ENCODE results near the gene TBC1D10B.

Gene TBC1D10B

GRCh38 chr16:30377050-30377811, 6.9 kb upstream of the TBC1D10B start:
- Histone ChIP-seq H3K4me3 (ENCODE audit: low read length) (peak overlapping the region; percentile 67), H3K36me3 (ENCODE audit: control insufficient read depth, insufficient read depth, low read length) (no peaks in the 10 kb centered on the region), H3K9me3 (ENCODE audit: control insufficient read depth, low read length) (no peaks in the 10 kb centered on the region), H3K27me3 (ENCODE audit: control insufficient read depth, insufficient read depth, low read length) (no peaks in the 10 kb centered on the region), H3K4me1 (ENCODE audit: control insufficient read depth, insufficient read depth, low read length) (peaks cover 10% of the 10 kb centered on the region), H3K9ac (ENCODE audit: low read length) (peak overlapping the region; percentile 96)

- H3K4me1 ChIP-seq (ENCODE audit: control insufficient read depth, insufficient read depth, low read length): peaks cover 13% of the 10 kb centered on the region
- no peaks in the 10 kb centered on the region for H3K36me3 ChIP-seq (ENCODE audit: control insufficient read depth, insufficient read depth, low read length)
- H3K4me3 ChIP-seq (ENCODE audit: low read length): no peak overlapping the region
Observed at GRCh38 chr16:30376461-30376902, 6.2 kb upstream of the TBC1D10B start.

GRCh38 chr16:30375864-30376263, 5.6 kb upstream of the TBC1D10B start:
- Histone ChIP-seq H3K36me3 (ENCODE audit: control insufficient read depth, insufficient read depth, low read length) (no peaks in the 10 kb centered on the region), H3K4me3 (ENCODE audit: low read length) (no peak overlapping the region), H3K9ac (ENCODE audit: low read length) (no peak overlapping the region), H3K9me3 (ENCODE audit: control insufficient read depth, low read length) (no peaks in the 10 kb centered on the region), H3K27me3 (ENCODE audit: control insufficient read depth, insufficient read depth, low read length) (no peaks in the 10 kb centered on the region), H3K4me1 (ENCODE audit: control insufficient read depth, insufficient read depth, low read length) (peaks cover 20% of the 10 kb centered on the region)

More at GRCh38 chr16:30376461-30376902, 6.2 kb upstream of the TBC1D10B start:
- H3K9ac ChIP-seq (ENCODE audit: low read length): no peak overlapping the region
- no peaks in the 10 kb centered on the region for H3K27me3 ChIP-seq (ENCODE audit: control insufficient read depth, insufficient read depth, low read length)
- H3K9me3 ChIP-seq (ENCODE audit: control insufficient read depth, low read length): no peaks in the 10 kb centered on the region

GRCh38 chr16:30374538-30374937, 4.2 kb upstream of the TBC1D10B start, which contains the start of gene MYL11:
Gene MYL11 (plus strand): TSS chr16:30374802. CDS start chr16:30374858, 56 bp downstream.
- Histone ChIP-seq H3K4me1 (ENCODE audit: control insufficient read depth, insufficient read depth, low read length) (peaks cover 20% of the 10 kb centered on the region), H3K27me3 (ENCODE audit: control insufficient read depth, insufficient read depth, low read length) (no peaks in the 10 kb centered on the region), H3K4me3 (ENCODE audit: low read length) (no peak within 1 kb of the TSS), H3K9me3 (ENCODE audit: control insufficient read depth, low read length) (no peaks in the 10 kb centered on the region), H3K36me3 (ENCODE audit: control insufficient read depth, insufficient read depth, low read length) (no peaks in the 10 kb centered on the region), H3K9ac (ENCODE audit: low read length) (no peak within 1 kb of the TSS)

GRCh38 chr16:30372725-30373124, 2.4 kb upstream of the TBC1D10B start:
- Histone ChIP-seq H3K9ac (ENCODE audit: low read length) (no peak overlapping the region), H3K36me3 (ENCODE audit: control insufficient read depth, insufficient read depth, low read length) (no peaks in the 10 kb centered on the region), H3K4me1 (ENCODE audit: control insufficient read depth, insufficient read depth, low read length) (peaks cover 23% of the 10 kb centered on the region), H3K9me3 (ENCODE audit: control insufficient read depth, low read length) (no peaks in the 10 kb centered on the region), H3K4me3 (ENCODE audit: low read length) (no peak overlapping the region), H3K27me3 (ENCODE audit: control insufficient read depth, insufficient read depth, low read length) (no peaks in the 10 kb centered on the region)

GRCh38 chr16:30372038-30372712, 1.9 kb upstream of the TBC1D10B start:
- Histone ChIP-seq H3K4me3 (ENCODE audit: low read length) (no peak overlapping the region), H3K27me3 (ENCODE audit: control insufficient read depth, insufficient read depth, low read length) (no peaks in the 10 kb centered on the region), H3K9me3 (ENCODE audit: control insufficient read depth, low read length) (no peaks in the 10 kb centered on the region), H3K36me3 (ENCODE audit: control insufficient read depth, insufficient read depth, low read length) (no peaks in the 10 kb centered on the region), H3K9ac (ENCODE audit: low read length) (no peak overlapping the region), H3K4me1 (ENCODE audit: control insufficient read depth, insufficient read depth, low read length) (peaks cover 25% of the 10 kb centered on the region)

GRCh38 chr16:30371248-30371816, 1.0 kb upstream of the TBC1D10B start:
- Histone ChIP-seq H3K27me3 (ENCODE audit: control insufficient read depth, insufficient read depth, low read length) (no peaks in the 10 kb centered on the region), H3K9ac (ENCODE audit: low read length) (peak overlapping the region; percentile 78), H3K36me3 (ENCODE audit: control insufficient read depth, insufficient read depth, low read length) (no peaks in the 10 kb centered on the region), H3K4me3 (ENCODE audit: low read length) (peak overlapping the region; percentile 22), H3K4me1 (ENCODE audit: control insufficient read depth, insufficient read depth, low read length) (peaks cover 24% of the 10 kb centered on the region), H3K9me3 (ENCODE audit: control insufficient read depth, low read length) (no peaks in the 10 kb centered on the region)

- Histone ChIP-seq H3K9ac (ENCODE audit: low read length) (peak overlapping the region; percentile 79), H3K9me3 (ENCODE audit: control insufficient read depth, low read length) (no peaks in the 10 kb centered on the region), H3K4me1 (ENCODE audit: control insufficient read depth, insufficient read depth, low read length) (peaks cover 24% of the 10 kb centered on the region), H3K4me3 (ENCODE audit: low read length) (no peak overlapping the region), H3K27me3 (ENCODE audit: control insufficient read depth, insufficient read depth, low read length) (no peaks in the 10 kb centered on the region), H3K36me3 (ENCODE audit: control insufficient read depth, insufficient read depth, low read length) (no peaks in the 10 kb centered on the region)
Observed at GRCh38 chr16:30369938-30370455, 297 bp downstream of the TBC1D10B start.

- H3K4me3 ChIP-seq (ENCODE audit: low read length): peak overlapping the region; percentile 17
- peak overlapping the region; percentile 79 for H3K9ac ChIP-seq (ENCODE audit: low read length)
- H3K27me3 ChIP-seq (ENCODE audit: control insufficient read depth, insufficient read depth, low read length): no peaks in the 10 kb centered on the region
- H3K36me3 ChIP-seq (ENCODE audit: control insufficient read depth, insufficient read depth, low read length): no peaks in the 10 kb centered on the region
- H3K4me1 ChIP-seq (ENCODE audit: control insufficient read depth, insufficient read depth, low read length): peaks cover 24% of the 10 kb centered on the region
- H3K9me3 ChIP-seq (ENCODE audit: control insufficient read depth, low read length): no peaks in the 10 kb centered on the region
Observed at GRCh38 chr16:30369091-30369937, 980 bp downstream of the TBC1D10B start.

GRCh38 chr16:30368792-30369090, 1.6 kb downstream of the TBC1D10B start:
- no peaks in the 10 kb centered on the region for H3K9me3 ChIP-seq (ENCODE audit: control insufficient read depth, low read length)
- no peaks in the 10 kb centered on the region for H3K36me3 ChIP-seq (ENCODE audit: control insufficient read depth, insufficient read depth, low read length)
- H3K27me3 ChIP-seq (ENCODE audit: control insufficient read depth, insufficient read depth, low read length): no peaks in the 10 kb centered on the region
- H3K4me1 ChIP-seq (ENCODE audit: control insufficient read depth, insufficient read depth, low read length): peaks cover 24% of the 10 kb centered on the region
- H3K9ac ChIP-seq (ENCODE audit: low read length): peak overlapping the region; percentile 79
- peak overlapping the region; percentile 17 for H3K4me3 ChIP-seq (ENCODE audit: low read length)

- peaks cover 24% of the 10 kb centered on the region for H3K4me1 ChIP-seq (ENCODE audit: control insufficient read depth, insufficient read depth, low read length)
- peak overlapping the region; percentile 37 for H3K4me3 ChIP-seq (ENCODE audit: low read length)
- H3K9me3 ChIP-seq (ENCODE audit: control insufficient read depth, low read length): no peaks in the 10 kb centered on the region
- H3K27me3 ChIP-seq (ENCODE audit: control insufficient read depth, insufficient read depth, low read length): no peaks in the 10 kb centered on the region
- no peaks in the 10 kb centered on the region for H3K36me3 ChIP-seq (ENCODE audit: control insufficient read depth, insufficient read depth, low read length)
- H3K9ac ChIP-seq (ENCODE audit: low read length): peak overlapping the region; percentile 79
Observed at GRCh38 chr16:30368122-30368791, 2.0 kb downstream of the TBC1D10B start.
